OCI-LY7 (cell line): Measurements from ENCODE around the gene S100A9. TPM values are rescaled to one million over a fixed set of nuclear protein-coding genes. Genes with fewer than 3 reads are reported as not detected.

Experiments used
- BruUV-seq: library from RNA; stranded (reverse); fragments of 400-500 nt; replicated peaks from 2 replicates; lab custom pipeline; 2021; lab: Mats Ljungman, UMichigan
- CTCF ChIA-PET: fragments of 300-600 bp; sonication (Branson Sonifier 250); formaldehyde crosslinking; loops from one replicate; lab custom pipeline; 2022; ENCODE audit warnings: antibody characterized with exemption; ENCODE audit not compliant: unreplicated experiment; lab: Charles Lee
- POLR2A ChIA-PET: fragments of 300-600 bp; sonication (Branson Sonifier 250); formaldehyde crosslinking; loops from one replicate; lab custom pipeline; 2022; ENCODE audit warnings: antibody characterized with exemption; lab: Charles Lee
- DNase-seq: peaks from one replicate; pipeline ENCODE4 v3.0.0-alpha.2; 2015; ENCODE audit warnings: low spot score
- H2AFZ ChIP-seq: fragments of 200-600 bp; sonication (generic), shearing (Covaris generic); 2 replicates; pipeline ENCODE4 v1.6.1; 2014; ENCODE audit warnings: mild to moderate bottlenecking, antibody characterized with exemption, low read length, moderate library complexity
- H3K27ac ChIP-seq: fragments of 200-600 bp; sonication (generic); 2 replicates; pipeline ENCODE4 v1.5.1; 2014; ENCODE audit warnings: mixed run types, low read depth, mild to moderate bottlenecking, moderate library complexity, low read length, inconsistent platforms; ENCODE audit not compliant: poor library complexity, severe bottlenecking
- H3K36me3 ChIP-seq: fragments of 200-600 bp; sonication (generic); 2 replicates; pipeline ENCODE4 v1.6.1; 2014; ENCODE audit warnings: mild to moderate bottlenecking, antibody characterized with exemption, low read length, moderate library complexity, mixed read lengths; ENCODE audit not compliant: insufficient read depth
- H3K4me1 ChIP-seq: fragments of 200-600 bp; sonication (generic); 2 replicates; pipeline ENCODE4 v1.5.1; 2014; ENCODE audit warnings: mild to moderate bottlenecking, low read length; ENCODE audit not compliant: insufficient read depth, poor library complexity, severe bottlenecking
- H3K4me2 ChIP-seq: fragments of 200-600 bp; sonication (generic); 2 replicates; pipeline ENCODE4 v1.6.1; 2014; ENCODE audit warnings: mild to moderate bottlenecking, low read length
- H3K4me3 ChIP-seq: fragments of 200-600 bp; sonication (generic); 2 replicates; pipeline ENCODE4 v1.5.1; 2014; ENCODE audit warnings: mild to moderate bottlenecking, low read depth, low read length; ENCODE audit not compliant: poor library complexity, severe bottlenecking
- H3K79me2 ChIP-seq: fragments of 200-600 bp; sonication (generic); 2 replicates; pipeline ENCODE4 v1.6.1; 2016; ENCODE audit warnings: low read depth, mild to moderate bottlenecking, low read length, moderate library complexity, mixed read lengths; ENCODE audit not compliant: insufficient read depth
- H3K9me2 ChIP-seq: fragments of 200-600 bp; sonication (generic); 2 replicates; pipeline ENCODE4 v1.6.1; 2016; ENCODE audit warnings: mild to moderate bottlenecking, low read length, mixed read lengths; ENCODE audit not compliant: insufficient read depth
- H3K9me3 ChIP-seq: fragments of 200-600 bp; sonication (generic); 2 replicates; pipeline ENCODE4 v1.6.1; 2014; ENCODE audit warnings: mild to moderate bottlenecking, mixed run types, low read length, mixed read lengths
- H4K20me1 ChIP-seq: fragments of 200-600 bp; sonication (generic); 2 replicates; pipeline ENCODE4 v1.6.1; 2014; ENCODE audit warnings: mild to moderate bottlenecking, antibody characterized with exemption, low read length, moderate library complexity, mixed read lengths; ENCODE audit not compliant: insufficient read depth
- EZH2phosphoT487 ChIP-seq: fragments of 200-600 bp; sonication (generic); IDR thresholded peaks from 2 replicates; pipeline ENCODE4 v1.6.1; 2018; ENCODE audit warnings: low read depth, borderline replicate concordance, mild to moderate bottlenecking, mixed run types, antibody characterized with exemption, low read length, moderate library complexity, mixed read lengths
- intact Hi-C: fragments of 100-400 bp; cut with micrococcal nuclease; formaldehyde crosslinking; loops from one replicate; pipeline ENCODE4 v1.10.0; 2022; ENCODE audit not compliant: unreplicated experiment
- total RNA-seq, 2 experiments: library from RNA; depleted of rRNA in 1 of 2; stranded (reverse); fragments of >200 nt in 1 of 2; shearing (Covaris generic) in 1 of 2; gene quantifications; 2 replicates each; pipeline ENCODE4 v1.2.3, GENCODE V29; 2014 to 2022
- TF ChIP-seq, protein P1 (sequence below): fragments of 200-600 bp; sonication (generic); conservative IDR thresholded peaks from 2 replicates; pipeline ENCODE4 v1.5.1; 2014; ENCODE audit warnings: mild to moderate bottlenecking, antibody characterized with exemption, low read length, moderate library complexity, mixed read lengths

S100A9 gene
- total RNA-seq, 2 experiments from 2014 or later, result not detected

GRCh38 chr1:153336650-153337049, 21.0 kb upstream of the S100A9 start:
- Histone ChIP-seq H3K4me3 (no peak overlapping the region), H3K9me2 (no peaks in the 10 kb centered on the region), H3K27ac (no peak overlapping the region), H3K36me3 (no peaks in the 10 kb centered on the region), H3K4me1 (no peaks in the 10 kb centered on the region), H3K79me2 (no peaks in the 10 kb centered on the region), H3K9me3 (no peaks in the 10 kb centered on the region), H4K20me1 (no peaks in the 10 kb centered on the region), H2AFZ (no peak overlapping the region), H3K4me2 (no peak overlapping the region)
- ChIA-PET CTCF (no interaction called here), POLR2A (no interaction called here)
- intact Hi-C loops, result no loop called here
- no peak for TF ChIP-seq EZH2phosphoT487
- TF ChIP-seq, protein P1, sequence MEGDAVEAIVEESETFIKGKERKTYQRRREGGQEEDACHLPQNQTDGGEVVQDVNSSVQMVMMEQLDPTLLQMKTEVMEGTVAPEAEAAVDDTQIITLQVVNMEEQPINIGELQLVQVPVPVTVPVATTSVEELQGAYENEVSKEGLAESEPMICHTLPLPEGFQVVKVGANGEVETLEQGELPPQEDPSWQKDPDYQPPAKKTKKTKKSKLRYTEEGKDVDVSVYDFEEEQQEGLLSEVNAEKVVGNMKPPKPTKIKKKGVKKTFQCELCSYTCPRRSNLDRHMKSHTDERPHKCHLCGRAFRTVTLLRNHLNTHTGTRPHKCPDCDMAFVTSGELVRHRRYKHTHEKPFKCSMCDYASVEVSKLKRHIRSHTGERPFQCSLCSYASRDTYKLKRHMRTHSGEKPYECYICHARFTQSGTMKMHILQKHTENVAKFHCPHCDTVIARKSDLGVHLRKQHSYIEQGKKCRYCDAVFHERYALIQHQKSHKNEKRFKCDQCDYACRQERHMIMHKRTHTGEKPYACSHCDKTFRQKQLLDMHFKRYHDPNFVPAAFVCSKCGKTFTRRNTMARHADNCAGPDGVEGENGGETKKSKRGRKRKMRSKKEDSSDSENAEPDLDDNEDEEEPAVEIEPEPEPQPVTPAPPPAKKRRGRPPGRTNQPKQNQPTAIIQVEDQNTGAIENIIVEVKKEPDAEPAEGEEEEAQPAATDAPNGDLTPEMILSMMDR, result no peak
- BruUV-seq, result no TSS peak
- DNase-seq, result no peak

DNA sequence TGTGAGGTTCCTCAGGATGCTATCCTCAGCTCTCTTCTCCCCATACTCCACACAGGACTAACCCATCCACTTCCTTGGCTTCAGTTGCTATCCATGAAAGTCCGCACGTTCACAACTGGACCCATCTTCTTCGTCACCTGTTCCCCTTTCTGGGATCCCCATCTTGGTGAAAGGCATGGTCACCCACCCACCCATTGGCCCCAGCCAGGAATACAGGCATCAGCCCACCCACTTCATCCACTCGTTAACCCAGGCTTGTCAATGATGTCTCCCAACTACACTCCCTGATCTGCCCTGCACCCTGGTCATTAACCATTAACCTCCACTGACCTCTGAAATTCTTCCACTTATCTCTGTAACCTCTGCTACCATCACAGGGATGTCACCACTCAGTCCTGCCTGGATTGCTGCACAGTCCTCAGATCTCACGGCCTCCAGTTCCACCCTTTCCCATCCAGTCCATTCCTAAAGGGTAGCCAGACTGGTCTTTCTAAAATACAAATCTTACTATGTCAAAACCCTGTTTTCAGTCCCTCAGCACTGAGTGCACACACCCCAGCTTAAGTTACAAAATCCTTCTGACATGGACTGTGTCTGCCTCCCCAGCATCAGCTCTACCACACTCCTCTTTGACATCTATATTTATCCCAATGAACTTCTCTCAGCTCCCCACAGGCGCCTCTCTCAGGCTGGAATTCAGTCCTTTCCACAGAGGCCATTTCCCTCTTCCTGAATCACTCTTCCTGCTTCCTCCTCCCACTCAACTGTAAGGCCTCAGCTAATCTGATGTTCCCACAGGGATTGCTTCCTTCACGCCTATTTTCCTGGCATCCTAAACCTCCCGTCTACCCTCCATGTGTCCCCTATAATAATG, 19.4 kb upstream of the S100A9 start:
- Histone ChIP-seq H3K9me2 (no peaks in the 10 kb centered on the region), H3K4me3 (no peak overlapping the region), H3K36me3 (no peaks in the 10 kb centered on the region), H3K4me1 (no peaks in the 10 kb centered on the region), H3K27ac (no peak overlapping the region), H3K9me3 (no peaks in the 10 kb centered on the region), H2AFZ (no peak overlapping the region), H3K79me2 (no peaks in the 10 kb centered on the region), H4K20me1 (no peaks in the 10 kb centered on the region), H3K4me2 (no peak overlapping the region)
- intact Hi-C loops, result no loop called here
- BruUV-seq, result no TSS peak
- ChIA-PET CTCF (no interaction called here), POLR2A (no interaction called here)
- no peak for TF ChIP-seq EZH2phosphoT487
- TF ChIP-seq, protein P1, result no peak
- no peak for DNase-seq

DNA sequence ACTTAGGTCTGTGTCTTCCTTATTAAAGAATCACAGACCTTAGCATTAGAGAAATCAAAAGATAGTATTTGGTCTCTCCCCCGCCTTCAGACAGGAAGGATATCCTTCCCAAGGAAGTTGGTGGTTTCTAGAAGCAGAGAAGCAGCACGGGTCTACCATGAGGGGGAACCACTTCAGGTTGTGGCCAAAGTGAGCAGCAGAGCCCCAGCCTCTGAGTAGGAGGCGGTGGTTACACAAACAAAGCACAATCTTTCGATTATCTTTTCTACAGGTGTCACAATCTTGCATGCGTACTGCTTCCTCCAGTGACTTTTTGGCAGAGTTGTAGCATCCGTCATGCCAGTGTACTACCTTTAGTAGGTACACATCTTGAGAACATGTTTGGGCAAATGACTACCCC, 17.9 kb upstream of the S100A9 start:
- Histone ChIP-seq H3K9me3 (no peaks in the 10 kb centered on the region), H3K36me3 (no peaks in the 10 kb centered on the region), H3K79me2 (no peaks in the 10 kb centered on the region), H3K4me3 (no peak overlapping the region), H3K4me1 (no peaks in the 10 kb centered on the region), H3K4me2 (no peak overlapping the region), H2AFZ (no peak overlapping the region), H3K9me2 (no peaks in the 10 kb centered on the region), H3K27ac (no peak overlapping the region), H4K20me1 (no peaks in the 10 kb centered on the region)
- TF ChIP-seq, protein P1, result no peak
- no peak for TF ChIP-seq EZH2phosphoT487
- DNase-seq, result no peak
- BruUV-seq, result no TSS peak
- intact Hi-C loops, result no loop called here
- ChIA-PET POLR2A (no interaction called here), CTCF (no interaction called here)
